WTC11 (cell line): Measurements from ENCODE around the gene SERPINE2. TPM values are rescaled to one million over a fixed set of nuclear protein-coding genes. Genes with fewer than 3 reads are reported as not detected.

Experiments
- AFF4 ChIP-seq: sonication (generic); formaldehyde crosslinking; IDR thresholded peaks from 2 replicates; pipeline ENCODE4 v1.8.1; 2023; ENCODE audit warnings: mild to moderate bottlenecking, missing genetic modification reagents, borderline replicate concordance
- ARID4B ChIP-seq: sonication (generic); formaldehyde crosslinking; IDR thresholded peaks from 2 replicates; pipeline ENCODE4 v1.8.0; 2023; ENCODE audit warnings: missing genetic modification reagents, mild to moderate bottlenecking, borderline replicate concordance
- E2F1 ChIP-seq: sonication (generic); formaldehyde crosslinking; IDR thresholded peaks from 2 replicates; pipeline ENCODE4 v1.8.0; 2022; ENCODE audit warnings: mild to moderate bottlenecking, missing genetic modification reagents
- IRF1 ChIP-seq: sonication (generic); formaldehyde crosslinking; IDR thresholded peaks from 2 replicates; pipeline ENCODE4 v1.8.0; 2023; ENCODE audit warnings: missing genetic modification reagents
- JAZF1 ChIP-seq: fragments of 250-450 bp; sonication (Bioruptor Pico); IDR thresholded peaks from 2 replicates; pipeline ENCODE4 v1.9.0; 2021; ENCODE audit warnings: moderate library complexity, mild to moderate bottlenecking, inconsistent platforms
- STAT6 ChIP-seq: sonication (generic); formaldehyde crosslinking; conservative IDR thresholded peaks from 2 replicates; pipeline ENCODE4 v1.8.1; 2023; ENCODE audit warnings: mild to moderate bottlenecking, low read depth, missing genetic modification reagents, moderate library complexity
- ZNF512 ChIP-seq: sonication (generic); formaldehyde crosslinking; IDR thresholded peaks from 2 replicates; pipeline ENCODE4 v1.8.1; 2022; ENCODE audit warnings: missing genetic modification reagents, borderline replicate concordance
- ZNF532 ChIP-seq: fragments of 250-450 bp; sonication (Bioruptor Pico); IDR thresholded peaks from 2 replicates; pipeline ENCODE4 v1.9.0; 2021; ENCODE audit warnings: mild to moderate bottlenecking, borderline replicate concordance
- total RNA-seq: library from RNA; stranded (reverse); gene quantifications from 3 replicates; pipeline ENCODE4 v1.2.3, GENCODE V29; 2021

Gene SERPINE2
- total RNA-seq, 1 experiment from 2014 or later = 60.4 TPM

GRCh38 chr2:224086226-224086914 lies 47.3 kb upstream of the SERPINE2 start (continued):
- TF ChIP-seq ARID4B (CRISPR knock-in tag) (no peak), AFF4 (no peak), IRF1 (CRISPR knock-in tag) (no peak), E2F1 (CRISPR knock-in tag) (no peak), ZNF512 (CRISPR knock-in tag) (no peak), STAT6 (CRISPR knock-in tag) (no peak), JAZF1 (CRISPR knock-in tag) (no peak), ZNF532 (no peak)
